ENCODE data around the gene CCL5. TPM values are rescaled to one million over a fixed set of nuclear protein-coding genes. Genes with fewer than 3 reads are reported as not detected.

Gene CCL5
- total RNA-seq, 2 experiments from 2014 or later, result 0.88 TPM; not detected in 1

DNA sequence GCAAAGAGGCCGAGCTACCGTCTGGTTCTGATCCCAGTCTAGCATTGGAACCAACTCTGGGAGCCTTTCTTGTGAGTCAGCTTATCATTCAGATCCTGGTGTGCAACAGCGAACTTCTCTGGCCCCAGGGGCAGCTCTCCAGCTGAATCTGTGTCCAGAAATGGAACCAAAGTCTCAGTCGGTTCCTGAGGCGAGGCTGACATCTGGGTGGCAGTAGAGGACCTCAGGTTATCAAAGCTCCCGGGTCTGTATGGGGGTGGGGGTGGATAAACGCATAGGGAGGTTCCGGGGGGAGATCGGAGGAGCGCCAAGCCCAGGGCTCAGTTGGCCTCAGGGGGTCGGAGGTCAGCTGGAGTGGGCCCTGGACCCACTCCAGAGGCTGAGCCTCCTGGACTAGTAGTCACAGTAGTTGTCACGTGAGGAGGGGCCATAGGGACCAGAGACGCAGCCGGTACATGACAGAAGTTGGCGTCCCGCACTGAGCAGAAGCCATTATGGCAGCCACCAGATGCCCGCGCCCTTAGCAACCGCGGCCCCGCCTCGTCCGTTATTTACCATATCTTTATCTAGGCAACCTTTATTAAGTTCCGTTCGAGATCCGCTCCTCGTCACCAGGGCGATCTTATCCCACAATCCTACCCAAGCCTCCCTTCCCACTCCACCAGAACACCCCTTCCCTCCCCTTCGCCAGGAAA, 37.5 kb upstream of the CCL5 start:
- Histone ChIP-seq H3K4me2 (ENCODE audit: low read length) (no peak overlapping the region), H3K9me2 (ENCODE audit: insufficient read depth, low read length) (no peaks in the 10 kb centered on the region), H3K36me3 (ENCODE audit: insufficient read depth, low read length) (no peaks in the 10 kb centered on the region), H3K4me3 (ENCODE audit: low read depth, low read length, poor library complexity, severe bottlenecking) (no peak overlapping the region), H3K4me1 (ENCODE audit: insufficient read depth, low read length, poor library complexity, severe bottlenecking) (no peaks in the 10 kb centered on the region), H4K20me1 (ENCODE audit: insufficient read depth, low read length) (no peaks in the 10 kb centered on the region), H3K9me3 (ENCODE audit: low read length) (no peaks in the 10 kb centered on the region), H2AFZ (ENCODE audit: low read length) (no peak overlapping the region), H3K79me2 (ENCODE audit: insufficient read depth, low read depth, low read length) (no peaks in the 10 kb centered on the region), H3K27ac (ENCODE audit: low read depth, low read length, poor library complexity, severe bottlenecking) (no peak overlapping the region)
- POLR2A ChIA-PET, result no interaction called here
- no TSS peak for BruUV-seq (replicated peaks)
- DNase-seq (ENCODE audit: low spot score), result no peak
- TF ChIP-seq EZH2phosphoT487 (IDR thresholded peaks at IDR 0.05; ENCODE audit: borderline replicate concordance, low read depth, low read length) (no peak), CTCF (conservative IDR thresholded peaks at IDR 0.05; ENCODE audit: low read length) (no peak)
- CTCF ChIA-PET (ENCODE audit: unreplicated experiment), result no interaction called here
- intact Hi-C loops (cut with micrococcal nuclease; ENCODE audit: unreplicated experiment), result no loop called here

DNA sequence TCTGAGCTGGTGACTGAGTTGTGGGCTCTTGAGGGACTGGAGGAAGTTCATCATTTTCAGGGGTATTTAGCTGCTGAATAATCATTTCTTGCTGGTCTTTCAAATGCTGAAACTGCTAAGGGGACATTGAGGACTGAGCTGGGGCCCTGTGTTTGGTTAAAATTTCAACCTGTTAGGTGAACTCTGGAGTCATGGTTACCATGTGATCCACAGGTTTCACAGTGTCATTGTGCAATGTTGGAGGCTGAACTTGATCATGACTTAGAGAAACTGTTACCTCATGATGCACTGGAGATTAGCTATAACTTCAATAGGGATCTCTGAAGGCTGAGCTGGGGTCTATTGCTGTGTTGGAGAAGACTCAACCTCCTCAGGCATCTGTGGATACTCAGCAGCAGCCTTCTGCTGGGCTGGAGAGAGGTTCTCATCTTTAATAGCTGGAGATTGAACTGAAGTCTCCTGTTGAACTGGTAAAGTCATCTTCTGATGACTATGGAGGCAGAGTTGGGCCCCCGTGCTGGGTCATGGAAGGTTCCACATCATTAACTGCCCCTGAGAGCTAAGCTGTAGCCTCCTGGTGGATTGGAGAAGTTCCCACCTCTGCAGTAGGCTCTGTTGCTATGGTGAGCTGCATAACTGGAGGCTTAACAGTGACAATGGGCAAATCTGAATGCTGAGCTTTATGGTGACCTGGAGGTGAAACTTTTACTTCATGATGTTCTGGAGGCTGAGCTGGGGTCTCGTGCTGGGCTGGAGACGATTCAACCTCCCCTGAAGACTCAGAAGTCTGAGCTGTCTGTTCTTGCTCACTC, 35.2 kb upstream of the CCL5 start:
- ChIA-PET POLR2A (interaction anchor here (1.6 kb wide), 1 partner anchor 12 kb away, joined by 9 read pairs; no protein-coding TSS in a partner anchor), CTCF (ENCODE audit: unreplicated experiment) (no interaction called here)
- Histone ChIP-seq H3K9me2 (ENCODE audit: insufficient read depth, low read length) (no peaks in the 10 kb centered on the region), H3K4me3 (ENCODE audit: low read depth, low read length, poor library complexity, severe bottlenecking) (no peak overlapping the region), H3K4me2 (ENCODE audit: low read length) (no peak overlapping the region), H3K4me1 (ENCODE audit: insufficient read depth, low read length, poor library complexity, severe bottlenecking) (no peaks in the 10 kb centered on the region), H3K27ac (ENCODE audit: low read depth, low read length, poor library complexity, severe bottlenecking) (no peak overlapping the region), H3K79me2 (ENCODE audit: insufficient read depth, low read depth, low read length) (no peaks in the 10 kb centered on the region), H3K36me3 (ENCODE audit: insufficient read depth, low read length) (no peaks in the 10 kb centered on the region), H4K20me1 (ENCODE audit: insufficient read depth, low read length) (no peaks in the 10 kb centered on the region), H2AFZ (ENCODE audit: low read length) (no peak overlapping the region), H3K9me3 (ENCODE audit: low read length) (no peaks in the 10 kb centered on the region)
- intact Hi-C loops (cut with micrococcal nuclease; ENCODE audit: unreplicated experiment), result no loop called here
- BruUV-seq (replicated peaks), result no TSS peak
- no peak for TF ChIP-seq EZH2phosphoT487 (IDR thresholded peaks at IDR 0.05; ENCODE audit: borderline replicate concordance, low read depth, low read length)
- no peak for TF ChIP-seq CTCF (conservative IDR thresholded peaks at IDR 0.05; ENCODE audit: low read length)
- DNase-seq (ENCODE audit: low spot score), result no peak

GRCh38 chr17:35914354-35914753, 34.2 kb upstream of the CCL5 start:
- H3K4me1 ChIP-seq (ENCODE audit: insufficient read depth, low read length, poor library complexity, severe bottlenecking), result no peaks in the 10 kb centered on the region
- H3K79me2 ChIP-seq (ENCODE audit: insufficient read depth, low read depth, low read length), result no peaks in the 10 kb centered on the region
- H3K4me2 ChIP-seq (ENCODE audit: low read length), result no peak overlapping the region
- H3K36me3 ChIP-seq (ENCODE audit: insufficient read depth, low read length), result no peaks in the 10 kb centered on the region
- no peaks in the 10 kb centered on the region for H3K9me2 ChIP-seq (ENCODE audit: insufficient read depth, low read length)
- H4K20me1 ChIP-seq (ENCODE audit: insufficient read depth, low read length), result no peaks in the 10 kb centered on the region
- CTCF ChIA-PET (ENCODE audit: unreplicated experiment), result no interaction called here
- no peak overlapping the region for H3K4me3 ChIP-seq (ENCODE audit: low read depth, low read length, poor library complexity, severe bottlenecking)
- H3K27ac ChIP-seq (ENCODE audit: low read depth, low read length, poor library complexity, severe bottlenecking), result no peak overlapping the region
- H2AFZ ChIP-seq (ENCODE audit: low read length), result no peak overlapping the region
- POLR2A ChIA-PET, result interaction anchor here (1.6 kb wide), 1 partner anchor 13 kb away, joined by 9 read pairs; no protein-coding TSS in a partner anchor
- intact Hi-C loops (cut with micrococcal nuclease; ENCODE audit: unreplicated experiment), result no loop called here
- no peaks in the 10 kb centered on the region for H3K9me3 ChIP-seq (ENCODE audit: low read length)
- TF ChIP-seq EZH2phosphoT487 (IDR thresholded peaks at IDR 0.05; ENCODE audit: borderline replicate concordance, low read depth, low read length), result no peak
- no peak for TF ChIP-seq CTCF (conservative IDR thresholded peaks at IDR 0.05; ENCODE audit: low read length)
- no TSS peak for BruUV-seq (replicated peaks)
- no peak for DNase-seq (ENCODE audit: low spot score)

Data from OCI-LY7 (cell line).